ENCODE measurements around the gene MDGA2. TPM values are rescaled to one million over a fixed set of nuclear protein-coding genes. Genes with fewer than 3 reads are reported as not detected.

The MDGA2 gene
- total and polyA plus RNA-seq, 2 of the 13 experiments (the other 11 are each of a cell fraction or from before 2014, with no cell fraction given): not detected

DNA sequence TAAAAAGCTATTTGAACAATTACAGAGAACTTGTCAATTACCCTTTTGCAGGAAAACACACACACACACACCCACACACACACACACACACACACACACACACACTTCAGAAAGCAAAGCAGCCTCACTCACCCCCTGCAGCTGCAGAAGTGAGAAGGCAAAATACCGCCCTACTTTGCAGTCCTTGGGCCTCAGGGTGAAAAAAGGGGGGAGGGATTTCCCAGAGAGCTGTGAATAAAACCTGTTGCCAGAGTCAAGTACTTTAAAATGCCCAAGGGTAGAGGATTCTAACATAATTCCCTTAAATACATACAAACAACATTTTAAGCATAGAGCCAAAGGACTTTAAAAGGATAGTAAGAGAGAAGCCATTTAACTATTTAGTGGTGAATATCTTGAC is 285.9 kb downstream of the MDGA2 start:
- no peak for FAIRE-seq
- POLR2A ChIA-PET: no interaction called here
- Histone ChIP-seq H3K36me3 (replicated peaks in 1 of 2; ENCODE audit: control insufficient read depth in 1 of 2, insufficient read depth in 2 of 2, low read length in 2 of 2) (no peaks in the 10 kb centered on the region), H3K9ac (ENCODE audit: insufficient read depth, low read depth, low read length) (no peak overlapping the region), H3K79me2 (ENCODE audit: insufficient read depth, low read length) (no peaks in the 10 kb centered on the region), H4K20me1 (ENCODE audit: insufficient read depth, low read length) (no peaks in the 10 kb centered on the region), H3K9me3 (ENCODE audit: low read length) (no peaks in the 10 kb centered on the region), H3K4me1 (ENCODE audit: insufficient read depth, low read length) (no peaks in the 10 kb centered on the region), H3K27me3 (ENCODE audit: control insufficient read depth in 1 of 2, insufficient read depth in 2 of 2, low read length in 2 of 2) (no peaks in the 10 kb centered on the region; a peak in 1 of 5 replicates), H3K4me2 (ENCODE audit: low read depth, low read length) (no peak overlapping the region), H3K4me3 (replicated peaks in 1 of 3; ENCODE audit: insufficient read depth in 1 of 3, low read depth in 2 of 3, low read length in 3 of 3) (no peak overlapping the region), H3K27ac (ENCODE audit: extremely low read length, insufficient read depth, low read length) (no peak overlapping the region), H2AFZ (ENCODE audit: low read length) (no peak overlapping the region)
- ATAC-seq: no peak
- 10% methylated on average over 1 of the region's 1 CpG for WGBS (ENCODE audit: low lambda C conversion rate)
- in situ Hi-C loops (cut with HindIII; ENCODE audit: extremely low pct_ligation_motif_present, low pct_unique_long_range_greater_than_20kb) (no loop called here), intact Hi-C loops (cut with micrococcal nuclease; ENCODE audit: unreplicated experiment) (no loop called here)
- no TSS peak for BruUV-seq (replicated peaks)
- DNase-seq (ENCODE audit: low spot score): no peak
- CTCF ChIA-PET (ENCODE audit: low intra/inter-chr PET ratio, low total read pairs): no interaction called here
- TF ChIP-seq ATRX (CRISPR knock-in tag; IDR thresholded peaks at IDR 0.05; ENCODE audit: borderline replicate concordance): no peak
- TF ChIP-seq, protein P1, sequence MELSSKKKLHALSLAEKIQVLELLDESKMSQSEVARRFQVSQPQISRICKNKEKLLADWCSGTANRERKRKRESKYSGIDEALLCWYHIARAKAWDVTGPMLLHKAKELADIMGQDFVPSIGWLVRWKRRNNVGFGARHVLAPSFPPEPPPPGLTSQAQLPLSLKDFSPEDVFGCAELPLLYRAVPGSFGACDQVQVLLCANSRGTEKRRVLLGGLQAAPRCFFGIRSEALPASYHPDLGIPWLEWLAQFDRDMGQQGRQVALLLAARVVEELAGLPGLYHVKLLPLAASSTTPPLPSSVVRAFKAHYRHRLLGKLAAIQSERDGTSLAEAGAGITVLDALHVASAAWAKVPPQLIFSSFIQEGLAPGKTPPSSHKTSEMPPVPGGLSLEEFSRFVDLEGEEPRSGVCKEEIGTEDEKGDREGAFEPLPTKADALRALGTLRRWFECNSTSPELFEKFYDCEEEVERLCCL (CRISPR knock-in tag; IDR thresholded peaks at IDR 0.05; ENCODE audit: borderline replicate concordance): no peak
- no peak for TF ChIP-seq ZNF607 (CRISPR knock-in tag; IDR thresholded peaks at IDR 0.05; ENCODE audit: borderline replicate concordance)
- TF ChIP-seq, protein P2, sequence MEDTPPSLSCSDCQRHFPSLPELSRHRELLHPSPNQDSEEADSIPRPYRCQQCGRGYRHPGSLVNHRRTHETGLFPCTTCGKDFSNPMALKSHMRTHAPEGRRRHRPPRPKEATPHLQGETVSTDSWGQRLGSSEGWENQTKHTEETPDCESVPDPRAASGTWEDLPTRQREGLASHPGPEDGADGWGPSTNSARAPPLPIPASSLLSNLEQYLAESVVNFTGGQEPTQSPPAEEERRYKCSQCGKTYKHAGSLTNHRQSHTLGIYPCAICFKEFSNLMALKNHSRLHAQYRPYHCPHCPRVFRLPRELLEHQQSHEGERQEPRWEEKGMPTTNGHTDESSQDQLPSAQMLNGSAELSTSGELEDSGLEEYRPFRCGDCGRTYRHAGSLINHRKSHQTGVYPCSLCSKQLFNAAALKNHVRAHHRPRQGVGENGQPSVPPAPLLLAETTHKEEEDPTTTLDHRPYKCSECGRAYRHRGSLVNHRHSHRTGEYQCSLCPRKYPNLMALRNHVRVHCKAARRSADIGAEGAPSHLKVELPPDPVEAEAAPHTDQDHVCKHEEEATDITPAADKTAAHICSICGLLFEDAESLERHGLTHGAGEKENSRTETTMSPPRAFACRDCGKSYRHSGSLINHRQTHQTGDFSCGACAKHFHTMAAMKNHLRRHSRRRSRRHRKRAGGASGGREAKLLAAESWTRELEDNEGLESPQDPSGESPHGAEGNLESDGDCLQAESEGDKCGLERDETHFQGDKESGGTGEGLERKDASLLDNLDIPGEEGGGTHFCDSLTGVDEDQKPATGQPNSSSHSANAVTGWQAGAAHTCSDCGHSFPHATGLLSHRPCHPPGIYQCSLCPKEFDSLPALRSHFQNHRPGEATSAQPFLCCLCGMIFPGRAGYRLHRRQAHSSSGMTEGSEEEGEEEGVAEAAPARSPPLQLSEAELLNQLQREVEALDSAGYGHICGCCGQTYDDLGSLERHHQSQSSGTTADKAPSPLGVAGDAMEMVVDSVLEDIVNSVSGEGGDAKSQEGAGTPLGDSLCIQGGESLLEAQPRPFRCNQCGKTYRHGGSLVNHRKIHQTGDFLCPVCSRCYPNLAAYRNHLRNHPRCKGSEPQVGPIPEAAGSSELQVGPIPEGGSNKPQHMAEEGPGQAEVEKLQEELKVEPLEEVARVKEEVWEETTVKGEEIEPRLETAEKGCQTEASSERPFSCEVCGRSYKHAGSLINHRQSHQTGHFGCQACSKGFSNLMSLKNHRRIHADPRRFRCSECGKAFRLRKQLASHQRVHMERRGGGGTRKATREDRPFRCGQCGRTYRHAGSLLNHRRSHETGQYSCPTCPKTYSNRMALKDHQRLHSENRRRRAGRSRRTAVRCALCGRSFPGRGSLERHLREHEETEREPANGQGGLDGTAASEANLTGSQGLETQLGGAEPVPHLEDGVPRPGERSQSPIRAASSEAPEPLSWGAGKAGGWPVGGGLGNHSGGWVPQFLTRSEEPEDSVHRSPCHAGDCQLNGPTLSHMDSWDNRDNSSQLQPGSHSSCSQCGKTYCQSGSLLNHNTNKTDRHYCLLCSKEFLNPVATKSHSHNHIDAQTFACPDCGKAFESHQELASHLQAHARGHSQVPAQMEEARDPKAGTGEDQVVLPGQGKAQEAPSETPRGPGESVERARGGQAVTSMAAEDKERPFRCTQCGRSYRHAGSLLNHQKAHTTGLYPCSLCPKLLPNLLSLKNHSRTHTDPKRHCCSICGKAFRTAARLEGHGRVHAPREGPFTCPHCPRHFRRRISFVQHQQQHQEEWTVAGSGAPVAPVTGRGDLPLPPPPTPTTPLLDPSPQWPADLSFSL (CRISPR knock-in tag; IDR thresholded peaks at IDR 0.05): no peak
- no peak for TF ChIP-seq ZNF143 (CRISPR knock-in tag; IDR thresholded peaks at IDR 0.05)
- no peak for TF ChIP-seq ZNF446 (CRISPR knock-in tag; IDR thresholded peaks at IDR 0.05)
- no peak for TF ChIP-seq ZNF780A (CRISPR knock-in tag; IDR thresholded peaks at IDR 0.05)
- TF ChIP-seq, protein P3, sequence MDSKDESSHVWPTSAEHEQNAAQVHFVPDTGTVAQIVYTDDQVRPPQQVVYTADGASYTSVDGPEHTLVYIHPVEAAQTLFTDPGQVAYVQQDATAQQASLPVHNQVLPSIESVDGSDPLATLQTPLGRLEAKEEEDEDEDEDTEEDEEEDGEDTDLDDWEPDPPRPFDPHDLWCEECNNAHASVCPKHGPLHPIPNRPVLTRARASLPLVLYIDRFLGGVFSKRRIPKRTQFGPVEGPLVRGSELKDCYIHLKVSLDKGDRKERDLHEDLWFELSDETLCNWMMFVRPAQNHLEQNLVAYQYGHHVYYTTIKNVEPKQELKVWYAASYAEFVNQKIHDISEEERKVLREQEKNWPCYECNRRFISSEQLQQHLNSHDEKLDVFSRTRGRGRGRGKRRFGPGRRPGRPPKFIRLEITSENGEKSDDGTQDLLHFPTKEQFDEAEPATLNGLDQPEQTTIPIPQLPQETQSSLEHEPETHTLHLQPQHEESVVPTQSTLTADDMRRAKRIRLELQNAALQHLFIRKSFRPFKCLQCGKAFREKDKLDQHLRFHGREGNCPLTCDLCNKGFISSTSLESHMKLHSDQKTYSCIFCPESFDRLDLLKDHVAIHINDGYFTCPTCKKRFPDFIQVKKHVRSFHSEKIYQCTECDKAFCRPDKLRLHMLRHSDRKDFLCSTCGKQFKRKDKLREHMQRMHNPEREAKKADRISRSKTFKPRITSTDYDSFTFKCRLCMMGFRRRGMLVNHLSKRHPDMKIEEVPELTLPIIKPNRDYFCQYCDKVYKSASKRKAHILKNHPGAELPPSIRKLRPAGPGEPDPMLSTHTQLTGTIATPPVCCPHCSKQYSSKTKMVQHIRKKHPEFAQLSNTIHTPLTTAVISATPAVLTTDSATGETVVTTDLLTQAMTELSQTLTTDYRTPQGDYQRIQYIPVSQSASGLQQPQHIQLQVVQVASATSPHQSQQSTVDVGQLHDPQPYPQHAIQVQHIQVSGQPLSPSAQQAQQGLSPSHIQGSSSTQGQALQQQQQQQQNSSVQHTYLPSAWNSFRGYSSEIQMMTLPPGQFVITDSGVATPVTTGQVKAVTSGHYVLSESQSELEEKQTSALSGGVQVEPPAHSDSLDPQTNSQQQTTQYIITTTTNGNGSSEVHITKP (CRISPR knock-in tag; IDR thresholded peaks at IDR 0.05; ENCODE audit: low read depth): no peak
- no peak for TF ChIP-seq KAT8 (CRISPR knock-in tag; IDR thresholded peaks at IDR 0.05)
- no peak for TF ChIP-seq FOSL1 (CRISPR knock-in tag; IDR thresholded peaks at IDR 0.05; ENCODE audit: borderline replicate concordance)

Data from HepG2 (cell line).